Activated naive CD8-positive, alpha-beta T cell treated with anti-CD3 and anti-CD28 coated beads, Interleukin-2, amount 10 ng/mL, durations not matched to agents 7 days and 5 days (primary cell): ENCODE results near the gene PIP4K2C. TPM values are rescaled to one million over a fixed set of nuclear protein-coding genes. Genes with fewer than 3 reads are reported as not detected.
A peak's percentile ranks its signal among the peaks of the same experiment; 100 is the strongest.

Experiments used
- ATAC-seq: fragments of 150-1000 bp; cut with Tn5 transposase; one replicate; pipeline ENCODE4 v1.10.0; 2021; ENCODE audit warnings: low read depth, moderate library complexity
- POLR2A ChIA-PET: fragments of 350-600 bp; sonication (Branson Sonifier 250); formaldehyde crosslinking; loops from one replicate; lab custom pipeline; 2021; ENCODE audit warnings: antibody characterized with exemption; lab: Charles Lee
- DNase-seq: peaks from one replicate; pipeline ENCODE4 v3.0.0; 2021
- H3K27ac Mint-ChIP-seq: one replicate; pipeline ENCODE4 v1.8.0; 2022; ENCODE audit warnings: mild to moderate bottlenecking, mixed read lengths
- H3K27me3 Mint-ChIP-seq: one replicate; pipeline ENCODE4 v1.8.0; 2022; ENCODE audit warnings: mild to moderate bottlenecking, moderate library complexity, mixed read lengths
- H3K36me3 Mint-ChIP-seq: one replicate; pipeline ENCODE4 v1.8.0; 2021; ENCODE audit warnings: mild to moderate bottlenecking, mixed read lengths
- H3K4me1 Mint-ChIP-seq: one replicate; pipeline ENCODE4 v1.8.0; 2021; ENCODE audit warnings: mixed read lengths
- H3K4me3 Mint-ChIP-seq: one replicate; pipeline ENCODE4 v1.8.0; 2022; ENCODE audit warnings: mild to moderate bottlenecking, moderate library complexity, mixed read lengths
- H3K9me3 Mint-ChIP-seq: one replicate; pipeline ENCODE4 v1.8.0; 2021; ENCODE audit warnings: mixed read lengths
- total RNA-seq, 2 experiments: library from RNA; stranded (reverse); gene quantifications; one replicate each; pipeline ENCODE4 v1.2.3, GENCODE V29; 2021

The PIP4K2C gene
- total RNA-seq, 2 experiments from 2014 or later = 21.6 to 24.1 TPM

- H3K27me3 Mint-ChIP-seq = peaks cover 86% of the 10 kb centered on the region
- H3K9me3 Mint-ChIP-seq = no peaks in the 10 kb centered on the region
- peak overlapping the region; percentile 46 for H3K4me3 Mint-ChIP-seq
- POLR2A ChIA-PET = interaction anchor here (0.6 to 0.8 kb wide), 2 partner anchors 13 to 125 kb away, joined by 4 read pairs; no protein-coding TSS in a partner anchor
- H3K27ac Mint-ChIP-seq = peak overlapping the region; percentile 11
- ATAC-seq (no peak), DNase-seq (no peak)
- H3K36me3 Mint-ChIP-seq = no peaks in the 10 kb centered on the region
- peaks cover 27% of the 10 kb centered on the region for H3K4me1 Mint-ChIP-seq
Measured at GRCh38 chr12:57618966-57619433, 28.0 kb downstream of the PIP4K2C start.

- Mint-ChIP-seq H3K4me3 (peak overlapping the region; percentile 46), H3K27me3 (peaks cover 88% of the 10 kb centered on the region), H3K27ac (peak overlapping the region; percentile 11), H3K36me3 (no peaks in the 10 kb centered on the region), H3K4me1 (peaks cover 21% of the 10 kb centered on the region), H3K9me3 (no peaks in the 10 kb centered on the region)
- peak; percentile 38 for ATAC-seq
- DNase-seq = no peak
- POLR2A ChIA-PET = interaction anchor here (0.6 to 2.0 kb wide), 3 partner anchors 14 to 125 kb away, joined by 4 to 5 read pairs (median 4); no protein-coding TSS in a partner anchor
Measured at GRCh38 chr12:57619434-57620244, 28.6 kb downstream of the PIP4K2C start.

DNA sequence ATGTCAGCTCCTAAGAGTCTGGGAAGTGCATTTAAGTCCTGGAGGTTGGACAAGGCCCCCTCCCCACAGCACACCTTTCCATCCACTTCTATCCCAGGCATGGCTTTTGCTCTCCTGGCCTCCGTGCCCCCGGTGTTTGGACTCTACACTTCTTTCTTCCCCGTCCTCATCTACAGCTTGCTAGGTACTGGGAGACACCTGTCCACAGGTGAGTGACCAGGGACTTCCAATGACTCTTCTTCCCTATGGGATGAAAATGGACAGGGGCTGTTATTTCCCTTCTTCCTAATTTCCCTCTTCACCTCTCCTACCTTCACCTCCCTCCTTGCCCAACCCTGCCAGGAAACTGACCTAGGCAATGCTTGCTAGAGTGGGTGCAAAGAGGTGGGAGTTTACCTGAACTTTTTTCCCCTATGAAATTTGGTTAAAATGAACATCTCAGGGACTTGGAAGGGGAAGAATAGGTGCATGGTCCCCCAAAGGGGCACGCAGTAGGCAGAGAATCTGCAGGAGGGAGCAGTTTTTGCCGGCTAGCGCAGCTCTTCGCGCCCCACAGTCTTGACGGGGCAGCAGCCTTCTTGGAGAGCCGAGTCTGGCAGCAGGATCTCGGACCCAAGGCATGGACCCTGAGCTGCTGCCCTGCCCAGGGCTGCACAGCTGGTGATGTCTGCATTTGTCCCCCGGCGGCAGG is 29.4 kb downstream of the PIP4K2C start:
- Mint-ChIP-seq H3K4me3 (peak overlapping the region; percentile 63), H3K27ac (no peak overlapping the region), H3K36me3 (no peaks in the 10 kb centered on the region), H3K27me3 (peaks cover 92% of the 10 kb centered on the region), H3K9me3 (no peaks in the 10 kb centered on the region), H3K4me1 (peaks cover 21% of the 10 kb centered on the region)
- no peak for ATAC-seq
- no peak for DNase-seq
- POLR2A ChIA-PET = interaction anchor here (1.2 to 2.0 kb wide), 2 partner anchors 37 to 121 kb away, joined by 3 to 5 read pairs; no protein-coding TSS in a partner anchor

GRCh38 chr12:57620936-57621496 is 30.0 kb downstream of the PIP4K2C start:
- Mint-ChIP-seq H3K27ac (no peak overlapping the region), H3K9me3 (no peaks in the 10 kb centered on the region), H3K36me3 (no peaks in the 10 kb centered on the region), H3K4me1 (peaks cover 21% of the 10 kb centered on the region), H3K4me3 (peak overlapping the region; percentile 63), H3K27me3 (peaks cover 94% of the 10 kb centered on the region)
- POLR2A ChIA-PET = interaction anchor here (1.2 to 2.0 kb wide), 2 partner anchors 38 to 120 kb away, joined by 3 to 5 read pairs; no protein-coding TSS in a partner anchor
- DNase-seq (no peak), ATAC-seq (no peak)

- Mint-ChIP-seq H3K4me3 (peak overlapping the region; percentile 63), H3K9me3 (no peaks in the 10 kb centered on the region), H3K4me1 (peaks cover 21% of the 10 kb centered on the region), H3K27ac (no peak overlapping the region), H3K27me3 (peaks cover 94% of the 10 kb centered on the region), H3K36me3 (no peaks in the 10 kb centered on the region)
- DNase-seq (peak; percentile 75), ATAC-seq (peak; percentile 59)
- POLR2A ChIA-PET = interaction anchor here (1.2 to 2.0 kb wide), 2 partner anchors 38 to 119 kb away, joined by 3 to 5 read pairs; no protein-coding TSS in a partner anchor
Measured at GRCh38 chr12:57621497-57622292, 30.7 kb downstream of the PIP4K2C start.

- H3K4me3 Mint-ChIP-seq = peak overlapping the region; percentile 63
- peaks cover 94% of the 10 kb centered on the region for H3K27me3 Mint-ChIP-seq
- POLR2A ChIA-PET = interaction anchor here (0.6 kb wide), 1 partner anchor 164 kb away, joined by 3 read pairs; no protein-coding TSS in a partner anchor
- ATAC-seq = no peak
- no peak for DNase-seq
- no peak overlapping the region for H3K27ac Mint-ChIP-seq
- peaks cover 24% of the 10 kb centered on the region for H3K4me1 Mint-ChIP-seq
- H3K9me3 Mint-ChIP-seq = no peaks in the 10 kb centered on the region
- H3K36me3 Mint-ChIP-seq = no peaks in the 10 kb centered on the region
Measured at GRCh38 chr12:57622293-57623245, 31.6 kb downstream of the PIP4K2C start.

GRCh38 chr12:57623385-57623784 is 32.4 kb downstream of the PIP4K2C start:
- H3K9me3 Mint-ChIP-seq = no peaks in the 10 kb centered on the region
- POLR2A ChIA-PET = no interaction called here
- ATAC-seq = no peak
- H3K4me1 Mint-ChIP-seq = peaks cover 27% of the 10 kb centered on the region
- H3K36me3 Mint-ChIP-seq = no peaks in the 10 kb centered on the region
- peaks cover 95% of the 10 kb centered on the region for H3K27me3 Mint-ChIP-seq
- no peak for DNase-seq
- H3K27ac Mint-ChIP-seq = no peak overlapping the region
- H3K4me3 Mint-ChIP-seq = no peak overlapping the region

GRCh38 chr12:57623811-57624390 is 32.9 kb downstream of the PIP4K2C start:
- DNase-seq = no peak
- no peak for ATAC-seq
- peaks cover 26% of the 10 kb centered on the region for H3K4me1 Mint-ChIP-seq
- peaks cover 95% of the 10 kb centered on the region for H3K27me3 Mint-ChIP-seq
- no peak overlapping the region for H3K4me3 Mint-ChIP-seq
- no peaks in the 10 kb centered on the region for H3K36me3 Mint-ChIP-seq
- POLR2A ChIA-PET = no interaction called here
- no peak overlapping the region for H3K27ac Mint-ChIP-seq
- no peaks in the 10 kb centered on the region for H3K9me3 Mint-ChIP-seq

- Mint-ChIP-seq H3K4me1 (peaks cover 21% of the 10 kb centered on the region), H3K27me3 (peaks cover 97% of the 10 kb centered on the region), H3K27ac (no peak overlapping the region), H3K4me3 (no peak overlapping the region), H3K9me3 (no peaks in the 10 kb centered on the region), H3K36me3 (no peaks in the 10 kb centered on the region)
- POLR2A ChIA-PET = interaction anchor here (0.7 kb wide), 1 partner anchor 42 kb away, joined by 4 read pairs; no protein-coding TSS in a partner anchor
- DNase-seq (no peak), ATAC-seq (no peak)
Measured at GRCh38 chr12:57624441-57625220, 33.6 kb downstream of the PIP4K2C start.

GRCh38 chr12:57625261-57626032 is 34.5 kb downstream of the PIP4K2C start:
- DNase-seq (no peak), ATAC-seq (no peak)
- Mint-ChIP-seq H3K4me3 (no peak overlapping the region), H3K36me3 (no peaks in the 10 kb centered on the region), H3K9me3 (no peaks in the 10 kb centered on the region), H3K27me3 (peaks cover 97% of the 10 kb centered on the region), H3K27ac (no peak overlapping the region), H3K4me1 (peaks cover 18% of the 10 kb centered on the region)
- POLR2A ChIA-PET = interaction anchor here (0.7 kb wide), 1 partner anchor 42 kb away, joined by 4 read pairs; no protein-coding TSS in a partner anchor
